A549 (cell line): ENCODE results near the gene MYO7A.

Source experiments
- E2F6 ChIP-seq: IDR thresholded peaks from 2 replicates; pipeline ENCODE4 v1.6.1; 2012; ENCODE audit warnings: low read depth, borderline replicate concordance
- ESRRA ChIP-seq: fragments of 150-350 bp; IDR thresholded peaks from 2 replicates; pipeline ENCODE4 v1.6.1; 2014; ENCODE audit warnings: mild to moderate bottlenecking, low read length, borderline replicate concordance
- JUN ChIP-seq, 2 experiments: fragments of >200 bp; sonication (Bioruptor Twin); formaldehyde crosslinking; IDR thresholded peaks; 2 replicates in 1 of 2; 3 replicates in 1 of 2; pipeline ENCODE4 v1.6.1; 2016 to 2017
- JUNB ChIP-seq: fragments of >200 bp; sonication (Bioruptor Twin); formaldehyde crosslinking; IDR thresholded peaks from 2 replicates; pipeline ENCODE4 v1.6.1; 2016
- MAFK ChIP-seq: fragments of 450-650 bp; IDR thresholded peaks from 2 replicates; pipeline ENCODE4 v1.6.1; 2014; ENCODE audit not compliant: partially characterized antibody
- POLR2A ChIP-seq: IDR thresholded peaks from 2 replicates; pipeline ENCODE4 v1.6.1; 2012; ENCODE audit warnings: mild to moderate bottlenecking, low read length
- ZFP36 ChIP-seq: fragments of 450-650 bp; IDR thresholded peaks from 2 replicates; pipeline ENCODE4 v1.6.1; 2014; ENCODE audit warnings: borderline replicate concordance; ENCODE audit not compliant: partially characterized antibody
- TF ChIP-seq, protein P1 (sequence below): fragments of >200 bp; sonication (Bioruptor Twin); formaldehyde crosslinking; IDR thresholded peaks from 3 replicates; pipeline ENCODE4 v1.5.1; 2016

DNA sequence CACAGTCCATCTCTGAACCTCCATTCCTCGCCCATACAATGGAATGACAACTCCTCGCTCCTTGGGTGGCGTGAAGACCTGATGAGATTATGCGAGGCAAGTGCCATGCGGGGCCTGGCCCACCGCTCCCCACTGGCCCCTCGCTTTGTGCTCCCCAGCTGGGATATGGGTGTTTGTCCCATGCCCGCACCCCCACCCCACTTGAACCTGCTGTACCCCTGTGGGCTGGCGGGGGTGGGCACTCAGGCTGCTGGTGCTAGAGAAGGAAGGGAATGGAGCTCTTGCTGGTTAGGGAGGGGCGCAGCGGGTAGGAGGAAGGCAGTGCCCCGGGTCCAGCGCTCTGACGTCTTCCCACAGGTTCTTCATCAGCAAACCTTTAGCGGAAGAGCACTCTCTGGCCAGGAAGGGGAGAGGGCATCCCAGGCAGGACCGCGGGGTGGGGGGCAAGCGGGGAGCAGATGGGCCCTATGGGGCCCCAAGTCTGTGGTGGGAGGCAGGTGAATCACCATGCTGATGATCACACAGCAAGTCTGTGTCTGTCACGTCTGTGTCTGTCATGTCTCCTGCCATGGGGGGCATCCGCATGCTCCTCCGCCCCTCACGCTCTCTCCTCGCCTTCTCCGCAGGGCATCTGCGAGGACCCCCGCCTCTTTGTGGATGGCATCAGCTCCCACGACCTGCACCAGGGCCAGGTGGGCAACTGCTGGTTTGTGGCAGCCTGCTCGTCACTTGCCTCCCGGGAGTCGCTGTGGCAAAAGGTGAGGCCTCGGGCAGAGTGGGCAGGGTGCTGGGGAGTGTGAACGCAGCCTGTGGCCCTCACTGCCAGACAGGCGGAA is 34.8 kb upstream of the MYO7A start:
- TF ChIP-seq POLR2A (no peak), JUNB (no peak), JUN (IDR thresholded peaks at IDR 0.05) (no peak), ZFP36 (no peak), E2F6 (no peak), ESRRA (no peak), MAFK (no peak)
- TF ChIP-seq, protein P1, sequence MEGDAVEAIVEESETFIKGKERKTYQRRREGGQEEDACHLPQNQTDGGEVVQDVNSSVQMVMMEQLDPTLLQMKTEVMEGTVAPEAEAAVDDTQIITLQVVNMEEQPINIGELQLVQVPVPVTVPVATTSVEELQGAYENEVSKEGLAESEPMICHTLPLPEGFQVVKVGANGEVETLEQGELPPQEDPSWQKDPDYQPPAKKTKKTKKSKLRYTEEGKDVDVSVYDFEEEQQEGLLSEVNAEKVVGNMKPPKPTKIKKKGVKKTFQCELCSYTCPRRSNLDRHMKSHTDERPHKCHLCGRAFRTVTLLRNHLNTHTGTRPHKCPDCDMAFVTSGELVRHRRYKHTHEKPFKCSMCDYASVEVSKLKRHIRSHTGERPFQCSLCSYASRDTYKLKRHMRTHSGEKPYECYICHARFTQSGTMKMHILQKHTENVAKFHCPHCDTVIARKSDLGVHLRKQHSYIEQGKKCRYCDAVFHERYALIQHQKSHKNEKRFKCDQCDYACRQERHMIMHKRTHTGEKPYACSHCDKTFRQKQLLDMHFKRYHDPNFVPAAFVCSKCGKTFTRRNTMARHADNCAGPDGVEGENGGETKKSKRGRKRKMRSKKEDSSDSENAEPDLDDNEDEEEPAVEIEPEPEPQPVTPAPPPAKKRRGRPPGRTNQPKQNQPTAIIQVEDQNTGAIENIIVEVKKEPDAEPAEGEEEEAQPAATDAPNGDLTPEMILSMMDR = no peak
